ENCODE data around the gene TMEM178A.
A peak's percentile ranks its signal among the peaks of the same experiment; 100 is the strongest.

Gene TMEM178A

DNA sequence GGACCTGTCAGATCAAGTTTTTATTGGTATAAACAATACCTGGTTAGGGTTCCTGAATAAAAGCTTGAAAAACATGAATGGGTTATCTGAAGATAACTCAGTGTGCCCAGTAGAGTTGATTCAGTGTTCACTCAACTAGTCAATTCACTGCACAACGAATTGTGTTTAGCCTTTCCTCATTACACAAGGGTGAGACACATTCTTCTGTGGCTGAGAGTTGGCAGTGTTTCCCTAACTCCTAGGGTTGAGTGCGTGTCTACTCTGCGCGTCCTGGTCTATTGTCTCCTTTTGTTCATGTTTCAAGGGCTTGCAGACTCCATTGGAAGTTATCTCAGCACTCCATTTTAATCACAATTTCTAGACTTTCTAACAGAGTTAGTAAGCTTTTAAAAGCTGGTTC, 32.8 kb upstream of the TMEM178A start:
- H3K4me3 ChIP-seq (ENCODE audit: control insufficient read depth, low read depth, low read length), result no peak overlapping the region
- DNase-seq (ENCODE audit: low read depth), result peak; percentile 61
- TF ChIP-seq CTCF (conservative IDR thresholded peaks at IDR 0.05; ENCODE audit: control insufficient read depth, insufficient read depth, low read depth, low read length), result no peak

- H3K4me3 ChIP-seq (ENCODE audit: control insufficient read depth, low read depth, low read length), result no peak overlapping the region
- TF ChIP-seq CTCF (conservative IDR thresholded peaks at IDR 0.05; ENCODE audit: control insufficient read depth, insufficient read depth, low read depth, low read length), result no peak
- no peak for DNase-seq (ENCODE audit: low read depth)
Observed at GRCh38 chr2:39636306-39636705, 29.4 kb upstream of the TMEM178A start.

DNA sequence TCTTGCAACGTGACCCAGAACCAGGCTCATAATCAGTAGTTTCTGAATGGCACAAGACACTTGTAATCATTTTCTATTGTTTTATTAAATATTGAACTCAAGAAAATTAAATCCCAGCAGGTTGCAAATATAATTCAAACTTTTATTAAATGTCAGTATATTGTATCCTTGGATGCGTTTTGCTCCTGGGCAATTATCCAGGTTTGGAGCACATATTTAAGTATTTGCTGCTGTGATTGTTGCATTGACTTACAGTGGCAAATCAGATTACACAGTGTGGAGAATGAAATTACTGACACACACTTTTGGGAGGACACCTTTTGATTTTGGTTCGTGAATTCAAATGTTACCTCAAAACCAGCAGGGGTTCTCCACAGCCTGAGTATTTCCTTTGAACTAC, 27.1 kb upstream of the TMEM178A start:
- no peak overlapping the region for H3K4me3 ChIP-seq (ENCODE audit: control insufficient read depth, low read depth, low read length)
- DNase-seq (ENCODE audit: low read depth), result no peak
- no peak for TF ChIP-seq CTCF (conservative IDR thresholded peaks at IDR 0.05; ENCODE audit: control insufficient read depth, insufficient read depth, low read depth, low read length)

- TF ChIP-seq CTCF (conservative IDR thresholded peaks at IDR 0.05; ENCODE audit: control insufficient read depth, insufficient read depth, low read depth, low read length), result no peak
- H3K4me3 ChIP-seq (ENCODE audit: control insufficient read depth, low read depth, low read length), result no peak overlapping the region
- no peak for DNase-seq (ENCODE audit: low read depth)
Observed at GRCh38 chr2:39640107-39640506, 25.6 kb upstream of the TMEM178A start.

DNA sequence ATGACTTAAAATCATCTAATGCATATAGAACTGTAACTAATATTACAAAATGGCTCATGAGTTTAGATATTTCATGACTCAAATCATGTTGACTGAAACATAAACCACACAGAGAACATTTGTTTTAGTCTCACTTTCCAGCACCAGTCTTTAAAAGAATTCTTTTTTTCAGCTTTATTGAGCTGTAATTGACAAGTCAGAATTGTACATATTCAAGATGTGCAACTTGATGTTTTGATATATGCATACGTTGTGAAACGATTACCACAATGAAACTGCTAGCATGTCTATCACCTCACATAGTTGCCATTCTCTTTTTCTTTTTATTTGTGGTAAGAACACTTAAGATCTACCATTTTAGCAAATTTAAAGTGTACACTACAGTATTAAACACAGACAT, 25.0 kb upstream of the TMEM178A start:
- no peak for TF ChIP-seq CTCF (conservative IDR thresholded peaks at IDR 0.05; ENCODE audit: control insufficient read depth, insufficient read depth, low read depth, low read length)
- no peak overlapping the region for H3K4me3 ChIP-seq (ENCODE audit: control insufficient read depth, low read depth, low read length)
- no peak for DNase-seq (ENCODE audit: low read depth)

GRCh38 chr2:39641635-39642034, 24.1 kb upstream of the TMEM178A start:
- no peak overlapping the region for H3K4me3 ChIP-seq (ENCODE audit: control insufficient read depth, low read depth, low read length)
- TF ChIP-seq CTCF (conservative IDR thresholded peaks at IDR 0.05; ENCODE audit: control insufficient read depth, insufficient read depth, low read depth, low read length), result no peak
- no peak for DNase-seq (ENCODE audit: low read depth)

- peak; percentile 82 for DNase-seq (ENCODE audit: low read depth)
- TF ChIP-seq CTCF (conservative IDR thresholded peaks at IDR 0.05; ENCODE audit: control insufficient read depth, insufficient read depth, low read depth, low read length), result no peak
- no peak overlapping the region for H3K4me3 ChIP-seq (ENCODE audit: control insufficient read depth, low read depth, low read length)
Observed at GRCh38 chr2:39642051-39642718, 23.5 kb upstream of the TMEM178A start.

Measured in fibroblast of mammary gland (primary cell).